Vagina (tissue), 2 donors: ENCODE measurements around the gene SORCS2.

Source experiments
- POLR2AphosphoS5 ChIP-seq, 2 donors: sonication (generic); formaldehyde crosslinking; IDR thresholded peaks; one replicate each; pipeline ENCODE4 v1.9.0; 2017; ENCODE audit warnings: antibody characterized with exemption in 2 of 2, mild to moderate bottlenecking in 2 of 2, low read depth in 1 of 2; ENCODE audit not compliant: insufficient read depth in 1 of 2
- TF ChIP-seq, protein P1 (sequence below), 3 experiments: fragments of 450-650 bp in 2 of 3; fragments of 200-600 bp in 1 of 3; sonication (generic) in 1 of 3; IDR thresholded peaks; one replicate each; pipeline ENCODE4 v1.5.1; 2017 to 2019; ENCODE audit warnings: antibody characterized with exemption in 3 of 3, mild to moderate bottlenecking in 2 of 3, moderate library complexity in 2 of 3

DNA sequence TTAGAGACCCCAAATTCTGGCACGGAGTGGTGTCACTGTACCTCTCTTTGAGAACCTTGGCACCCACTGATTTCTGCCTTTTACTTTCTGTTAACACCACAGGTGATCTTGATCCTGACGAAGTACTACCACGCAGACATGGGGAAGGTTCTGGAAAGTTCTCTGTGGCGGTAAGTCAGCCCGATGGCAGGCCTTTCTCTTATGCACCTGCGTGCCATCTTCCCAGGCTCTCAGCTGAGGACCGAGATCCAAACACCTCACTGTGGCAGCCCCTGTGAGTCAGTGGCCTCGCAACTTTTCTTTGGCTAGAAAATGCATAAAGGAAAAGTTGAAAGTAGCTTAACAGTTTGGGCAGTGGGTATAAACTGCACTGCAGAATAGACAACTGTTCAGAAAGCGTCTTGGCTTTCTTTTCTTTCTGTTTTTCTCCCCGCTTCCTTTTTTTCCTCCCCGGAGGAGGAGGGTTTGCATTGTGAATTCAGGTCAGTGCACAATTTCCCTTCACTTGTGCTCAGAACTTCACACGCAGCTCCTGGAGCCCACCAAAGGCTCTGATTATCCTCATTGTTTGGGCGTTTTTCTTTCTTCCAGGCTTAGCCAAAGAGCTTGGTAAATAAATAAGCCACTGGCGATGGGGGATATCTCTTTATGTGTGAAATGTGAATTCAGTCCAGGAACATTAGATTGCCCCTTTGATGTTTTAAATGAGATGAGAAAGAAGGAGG, 204.0 kb downstream of the SORCS2 start:
- TF ChIP-seq, protein P1, sequence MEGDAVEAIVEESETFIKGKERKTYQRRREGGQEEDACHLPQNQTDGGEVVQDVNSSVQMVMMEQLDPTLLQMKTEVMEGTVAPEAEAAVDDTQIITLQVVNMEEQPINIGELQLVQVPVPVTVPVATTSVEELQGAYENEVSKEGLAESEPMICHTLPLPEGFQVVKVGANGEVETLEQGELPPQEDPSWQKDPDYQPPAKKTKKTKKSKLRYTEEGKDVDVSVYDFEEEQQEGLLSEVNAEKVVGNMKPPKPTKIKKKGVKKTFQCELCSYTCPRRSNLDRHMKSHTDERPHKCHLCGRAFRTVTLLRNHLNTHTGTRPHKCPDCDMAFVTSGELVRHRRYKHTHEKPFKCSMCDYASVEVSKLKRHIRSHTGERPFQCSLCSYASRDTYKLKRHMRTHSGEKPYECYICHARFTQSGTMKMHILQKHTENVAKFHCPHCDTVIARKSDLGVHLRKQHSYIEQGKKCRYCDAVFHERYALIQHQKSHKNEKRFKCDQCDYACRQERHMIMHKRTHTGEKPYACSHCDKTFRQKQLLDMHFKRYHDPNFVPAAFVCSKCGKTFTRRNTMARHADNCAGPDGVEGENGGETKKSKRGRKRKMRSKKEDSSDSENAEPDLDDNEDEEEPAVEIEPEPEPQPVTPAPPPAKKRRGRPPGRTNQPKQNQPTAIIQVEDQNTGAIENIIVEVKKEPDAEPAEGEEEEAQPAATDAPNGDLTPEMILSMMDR (IDR thresholded peaks at IDR 0.05), result no peak
- TF ChIP-seq POLR2AphosphoS5 (IDR thresholded peaks at IDR 0.05; ENCODE audit: insufficient read depth in 1 of 2, low read depth in 1 of 2), result no peak
